ENCODE measurements around the gene ACADL. TPM values are rescaled to one million over a fixed set of nuclear protein-coding genes. Genes with fewer than 3 reads are reported as not detected.
A peak's percentile ranks its signal among the peaks of the same experiment; 100 is the strongest.
"Not testable (repeated sequence)": the region's sequence is repeated elsewhere in the genome, so short reads cannot be mapped to it uniquely, and the experiment has no call there.

Gene ACADL
- total and polyA plus RNA-seq, 5 experiments from 2014 or later = not detected

GRCh38 chr2:210177769-210178168 is 47.5 kb downstream of the ACADL start:
- DNase-seq (no peak), ATAC-seq (no peak)
- H3K27ac Mint-ChIP-seq = no peak overlapping the region
- H3K27me3 Mint-ChIP-seq = peaks cover 0 to 2% (median 0%) of the 10 kb centered on the region in 5 donors
- peaks cover 0 to 8% (median under 1%) of the 10 kb centered on the region in 9 donors for H3K9me3 Mint-ChIP-seq
- POLR2A ChIA-PET = no interaction called here
- H3K36me3 Mint-ChIP-seq = peaks cover 0 to 4% (median 0%) of the 10 kb centered on the region in 3 donors
- no peak overlapping the region for H3K4me3 Mint-ChIP-seq
- peaks cover 8 to 32% (median 20%) of the 10 kb centered on the region in 4 donors for H3K4me1 Mint-ChIP-seq

DNA sequence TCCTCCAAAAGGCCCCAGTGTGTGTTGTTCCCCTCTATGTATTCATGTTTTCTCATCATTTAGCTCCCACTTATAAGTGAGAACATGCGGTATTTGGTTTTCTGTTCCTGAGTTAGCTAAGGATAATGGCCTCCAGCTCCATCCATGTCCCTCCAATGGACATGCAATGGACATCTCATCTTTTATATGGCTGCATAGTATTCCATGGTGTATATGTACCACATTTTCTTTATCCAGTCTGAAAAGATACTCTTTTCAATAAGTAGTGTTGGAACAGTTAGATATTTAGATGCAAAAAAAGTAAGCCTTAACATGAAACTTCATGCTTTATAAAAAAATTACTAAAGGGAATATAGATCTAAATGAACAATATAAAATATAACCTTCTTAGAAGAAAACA is 48.1 kb downstream of the ACADL start:
- H3K27me3 Mint-ChIP-seq, DNase-seq, H3K27ac Mint-ChIP-seq, H3K4me3 Mint-ChIP-seq, ATAC-seq, H3K36me3 Mint-ChIP-seq, POLR2A ChIA-PET, H3K9me3 Mint-ChIP-seq: not testable (repeated sequence)
- H3K4me1 Mint-ChIP-seq = peaks cover 9 to 29% (median 21%) of the 10 kb centered on the region in 4 donors

GRCh38 chr2:210174086-210174485 is 51.2 kb downstream of the ACADL start:
- Mint-ChIP-seq H3K27me3 (peaks cover 0 to 1% (median 0%) of the 10 kb centered on the region in 5 donors), H3K9me3 (no peaks in the 10 kb centered on the region), H3K27ac (no peak overlapping the region), H3K36me3 (peaks cover 0 to 4% (median 0%) of the 10 kb centered on the region in 3 donors), H3K4me1 (peaks cover 10 to 24% (median 14%) of the 10 kb centered on the region in 4 donors), H3K4me3 (no peak overlapping the region)
- DNase-seq = no peak
- no peak for ATAC-seq
- POLR2A ChIA-PET = no interaction called here

DNA sequence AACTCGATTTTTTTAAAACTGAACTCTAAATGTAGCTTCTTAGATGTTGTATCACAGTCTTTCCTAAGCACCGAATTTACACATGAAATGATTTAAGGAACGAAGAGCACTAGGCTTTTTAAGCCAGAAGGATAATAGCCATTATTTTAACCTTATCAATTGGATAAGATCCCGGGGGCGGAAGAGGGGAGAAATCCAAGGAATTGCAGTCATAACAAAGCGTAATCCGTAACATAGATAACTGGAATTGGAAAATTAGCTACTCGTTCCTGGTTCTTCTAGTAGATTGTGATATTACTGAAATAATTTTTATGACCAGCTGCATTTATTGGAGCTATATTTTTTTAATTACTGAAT is 53.0 kb downstream of the ACADL start:
- Mint-ChIP-seq H3K4me1 (peaks cover 10 to 36% (median 18%) of the 10 kb centered on the region in 4 donors), H3K36me3 (peaks cover 0 to 4% (median 0%) of the 10 kb centered on the region in 3 donors), H3K27ac (peak overlapping the region; percentile 73 to 97 (median 91)), H3K9me3 (no peaks in the 10 kb centered on the region), H3K27me3 (peaks cover 0 to 1% (median 0%) of the 10 kb centered on the region in 5 donors), H3K4me3 (peak overlapping the region; percentile 91 to 99 (median 95))
- DNase-seq (no peak), ATAC-seq (no peak)
- POLR2A ChIA-PET = interaction anchor here (0.5 to 2.9 kb wide), 3 partner anchors 9 to 289 kb away, joined by 3 to 25 read pairs (median 4); no protein-coding TSS in a partner anchor

DNA sequence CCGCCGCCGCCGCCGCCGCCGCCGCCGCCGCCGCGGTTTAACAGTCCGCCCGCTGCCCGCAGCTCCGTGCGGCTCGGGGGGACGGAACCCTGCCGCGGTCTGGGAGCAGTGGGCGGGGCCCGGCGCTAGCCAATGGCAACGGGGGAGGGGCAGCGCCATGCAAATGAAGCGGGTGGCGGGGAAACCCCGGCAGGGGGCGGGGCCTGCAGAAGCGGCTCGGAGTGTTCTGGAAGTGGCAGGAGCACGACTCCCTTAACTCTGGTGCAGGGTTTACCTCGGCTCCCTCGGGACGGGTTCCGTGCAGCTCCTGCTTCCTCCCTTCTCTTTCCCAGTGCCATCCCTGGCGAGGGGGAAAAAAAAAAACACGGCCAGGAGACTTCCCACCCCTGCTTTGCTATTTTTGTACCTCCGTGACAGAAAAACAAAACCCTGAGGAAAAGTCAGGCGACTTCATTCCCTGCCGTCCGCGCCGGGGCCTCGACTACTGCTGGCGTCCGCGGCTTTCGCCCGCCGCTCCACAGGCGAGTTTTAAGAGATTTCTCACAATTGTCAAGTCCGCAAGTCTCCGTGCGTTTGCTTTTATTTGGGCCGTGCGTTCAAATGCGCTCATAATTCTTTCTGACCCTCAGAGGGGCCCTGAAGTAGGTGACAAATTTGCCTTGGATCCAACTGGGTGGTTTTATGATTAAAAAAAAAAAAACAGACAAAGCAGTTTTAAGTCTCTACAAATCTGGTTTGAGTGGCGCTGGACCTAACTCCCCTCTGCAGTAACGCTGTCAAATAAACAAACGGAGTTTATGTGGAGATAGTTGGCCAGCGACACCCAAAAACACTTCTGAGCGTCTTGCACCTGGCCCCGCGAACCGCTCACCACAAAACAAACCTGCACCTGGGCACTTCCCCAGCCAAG is 53.7 kb downstream of the ACADL start, which contains the start of gene KANSL1L:
KANSL1L (minus strand) TSS at position 101 of the 910 bp plus-strand sequence. CDS start 16,827 bp downstream, outside the sequence.
- H3K9me3 Mint-ChIP-seq = no peaks in the 10 kb centered on the region
- peaks cover 10 to 38% (median 19%) of the 10 kb centered on the region in 4 donors for H3K4me1 Mint-ChIP-seq
- H3K4me3 Mint-ChIP-seq = peak within 1 kb of the TSS; percentile 94 to 99 (median 98)
- H3K36me3 Mint-ChIP-seq = no peaks in the 10 kb centered on the region
- peak; percentile 82 to 83 for ATAC-seq
- H3K27ac Mint-ChIP-seq = peak within 1 kb of the TSS; percentile 92 to 99 (median 96)
- H3K27me3 Mint-ChIP-seq = peaks cover 0 to 1% (median 0%) of the 10 kb centered on the region in 5 donors
- POLR2A ChIA-PET = interaction anchor here (1.3 to 2.9 kb wide), 5 partner anchors 8 to 171 kb away, joined by 5 to 25 read pairs (median 8); partner anchors contain the start of gene RPE
- DNase-seq = peak; percentile 94 to 98 (median 95)

- no peaks in the 10 kb centered on the region for H3K9me3 Mint-ChIP-seq
- peak; percentile 71 to 75 for ATAC-seq
- POLR2A ChIA-PET = interaction anchor here (1.3 to 2.9 kb wide), 5 partner anchors 9 to 170 kb away, joined by 5 to 25 read pairs (median 8); partner anchors contain the start of gene RPE
These were observed 54.6 kb downstream of the ACADL start for GRCh38 chr2:210170446-210171303.

GRCh38 chr2:210170196-210170445 is 55.1 kb downstream of the ACADL start:
- POLR2A ChIA-PET = interaction anchor here (1.3 to 2.9 kb wide), 4 partner anchors 11 to 170 kb away, joined by 5 to 25 read pairs (median 10); partner anchors contain the start of gene RPE
- H3K4me1 Mint-ChIP-seq = peaks cover 10 to 38% (median 21%) of the 10 kb centered on the region in 4 donors
- no peak for DNase-seq
- no peaks in the 10 kb centered on the region for H3K9me3 Mint-ChIP-seq
- H3K27ac Mint-ChIP-seq = peak overlapping the region; percentile 92 to 99 (median 96)
- no peaks in the 10 kb centered on the region for H3K36me3 Mint-ChIP-seq
- peaks cover 0 to 1% (median 0%) of the 10 kb centered on the region in 5 donors for H3K27me3 Mint-ChIP-seq
- peak overlapping the region; percentile 93 to 99 (median 98) for H3K4me3 Mint-ChIP-seq
- ATAC-seq = no peak

More at GRCh38 chr2:210170446-210171303, 54.6 kb downstream of the ACADL start:
- peaks cover 0 to 1% (median 0%) of the 10 kb centered on the region in 5 donors for H3K27me3 Mint-ChIP-seq
- H3K27ac Mint-ChIP-seq = peak overlapping the region; percentile 92 to 99 (median 96)
- DNase-seq = peak; percentile 94 to 99 (median 96)
- H3K36me3 Mint-ChIP-seq = no peaks in the 10 kb centered on the region
- H3K4me1 Mint-ChIP-seq = peaks cover 10 to 38% (median 21%) of the 10 kb centered on the region in 4 donors
- H3K4me3 Mint-ChIP-seq = peak overlapping the region; percentile 93 to 99 (median 98)

- no peak for ATAC-seq
- Mint-ChIP-seq H3K9me3 (no peaks in the 10 kb centered on the region), H3K4me1 (peaks cover 10 to 38% (median 21%) of the 10 kb centered on the region in 4 donors), H3K4me3 (peak overlapping the region; percentile 93 to 99 (median 98)), H3K27ac (peak overlapping the region; percentile 92 to 99 (median 96)), H3K36me3 (no peaks in the 10 kb centered on the region), H3K27me3 (peaks cover 0 to 1% (median 0%) of the 10 kb centered on the region in 5 donors)
- POLR2A ChIA-PET = no interaction called here
- DNase-seq = no peak
These were observed 55.6 kb downstream of the ACADL start for GRCh38 chr2:210169516-210170195.

DNA sequence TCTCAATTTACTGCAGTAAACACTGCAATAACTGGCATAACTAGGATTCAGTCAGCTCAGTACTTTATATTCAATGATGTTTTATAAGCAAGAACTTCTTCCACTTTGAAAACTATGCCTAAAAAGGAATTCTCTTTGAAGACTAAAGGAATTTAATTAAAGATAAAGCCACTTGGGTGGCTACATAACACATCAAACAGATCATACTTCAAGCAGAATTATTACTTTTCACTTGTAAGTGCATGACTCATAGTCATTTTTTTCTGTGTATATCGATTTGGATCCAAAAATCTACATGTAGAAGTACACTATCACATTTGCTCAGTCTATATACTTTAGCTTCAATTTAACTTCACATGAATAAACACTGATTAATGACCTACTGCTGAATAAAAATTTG is 58.0 kb downstream of the ACADL start:
- Mint-ChIP-seq H3K36me3 (peaks cover 0 to 6% (median 0%) of the 10 kb centered on the region in 3 donors), H3K4me3 (no peak overlapping the region), H3K27me3 (peaks cover 0 to 1% (median 0%) of the 10 kb centered on the region in 5 donors), H3K27ac (no peak overlapping the region), H3K9me3 (no peaks in the 10 kb centered on the region), H3K4me1 (peaks cover 17 to 48% (median 31%) of the 10 kb centered on the region in 4 donors)
- ATAC-seq (no peak), DNase-seq (no peak)
- POLR2A ChIA-PET = interaction anchor here (0.6 kb wide), 1 partner anchor 165 kb away, joined by 3 read pairs; no protein-coding TSS in a partner anchor

- no peaks in the 10 kb centered on the region for H3K27me3 Mint-ChIP-seq
- ATAC-seq (no peak), DNase-seq (no peak)
- peaks cover 11 to 28% (median 18%) of the 10 kb centered on the region in 4 donors for H3K4me1 Mint-ChIP-seq
- H3K4me3 Mint-ChIP-seq = no peak overlapping the region
- no peaks in the 10 kb centered on the region for H3K9me3 Mint-ChIP-seq
- peaks cover 0 to 6% (median 0%) of the 10 kb centered on the region in 3 donors for H3K36me3 Mint-ChIP-seq
- POLR2A ChIA-PET = interaction anchor here (1.2 kb wide), 1 partner anchor 18 kb away, joined by 3 read pairs; no protein-coding TSS in a partner anchor
- no peak overlapping the region for H3K27ac Mint-ChIP-seq
These were observed 62.7 kb downstream of the ACADL start for GRCh38 chr2:210162466-210163124.

- ATAC-seq = no peak
These were observed 66.2 kb downstream of the ACADL start for GRCh38 chr2:210159059-210159458.

More at GRCh38 chr2:210159059-210159458, 66.2 kb downstream of the ACADL start:
- no peak overlapping the region for H3K4me3 Mint-ChIP-seq
- peak overlapping the region in 1 of 10 donors; percentile 52 for H3K27ac Mint-ChIP-seq
- H3K36me3 Mint-ChIP-seq = peaks cover 9 to 18% (median 12%) of the 10 kb centered on the region in 3 donors
- H3K27me3 Mint-ChIP-seq = no peaks in the 10 kb centered on the region
- DNase-seq = no peak
- H3K9me3 Mint-ChIP-seq = no peaks in the 10 kb centered on the region
- POLR2A ChIA-PET = interaction anchor here (0.6 kb wide), 1 partner anchor 54 kb away, joined by 3 read pairs; no protein-coding TSS in a partner anchor
- H3K4me1 Mint-ChIP-seq = peaks cover 12 to 28% (median 17%) of the 10 kb centered on the region in 4 donors
